ENCODE data around the gene ZNF587B. TPM values are rescaled to one million over a fixed set of nuclear protein-coding genes. Genes with fewer than 3 reads are reported as not detected.
"Not testable (repeated sequence)": the region's sequence is repeated elsewhere in the genome, so short reads cannot be mapped to it uniquely, and the experiment has no call there.

Gene ZNF587B
- total RNA-seq, 1 donor from 2014 or later = 17.9 TPM

DNA sequence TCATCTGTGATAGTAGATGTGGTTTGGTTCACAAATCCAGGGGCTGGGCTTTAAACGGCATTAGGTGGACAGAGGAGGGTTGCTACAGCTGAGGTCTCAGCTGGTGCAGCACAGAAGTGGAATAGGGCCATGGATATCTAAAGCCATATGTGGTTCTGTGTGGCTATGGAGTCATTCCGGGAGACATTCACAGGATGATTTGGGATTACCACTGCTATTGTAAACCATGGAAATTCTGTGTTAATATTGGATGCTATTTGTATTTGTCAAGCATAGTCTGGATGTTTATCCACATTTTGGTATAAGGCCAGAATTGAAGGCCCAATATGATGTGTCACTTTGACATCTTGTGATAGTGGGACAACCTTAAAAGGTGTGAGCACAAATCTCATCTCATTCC, 6.9 kb upstream of the ZNF587B start:
- H3K27me3 ChIP-seq (ENCODE audit: insufficient read depth, low read length); H3K27ac Mint-ChIP-seq (ENCODE audit: unreplicated experiment); H3K4me1 ChIP-seq (ENCODE audit: insufficient read depth, low read length); H3K9ac ChIP-seq (ENCODE audit: low read length); H3K36me3 ChIP-seq (ENCODE audit: insufficient read depth, low read length); FAIRE-seq; H3K27ac ChIP-seq (ENCODE audit: low read depth, low read length); H2AFZ ChIP-seq (ENCODE audit: low read depth, low read length); H3K27me3 Mint-ChIP-seq (ENCODE audit: low read depth, unreplicated experiment); H3K4me3 Mint-ChIP-seq (ENCODE audit: unreplicated experiment); H3K9me3 ChIP-seq (ENCODE audit: insufficient read depth, low read depth, low read length); H3K4me3 ChIP-seq (ENCODE audit: insufficient read depth, low read depth, low read length); DNase-seq (ENCODE audit: low read depth); H3K4me2 ChIP-seq (ENCODE audit: low read length); H3K9me3 Mint-ChIP-seq (ENCODE audit: unreplicated experiment): not testable (repeated sequence)
- Mint-ChIP-seq H3K36me3 (ENCODE audit: low read depth, unreplicated experiment) (peaks cover 14% of the 10 kb centered on the region), H3K4me1 (ENCODE audit: low read depth, unreplicated experiment) (peaks cover 22% of the 10 kb centered on the region)
- Histone ChIP-seq H3K79me2 (ENCODE audit: insufficient read depth, low read length) (peaks cover 84% of the 10 kb centered on the region), H4K20me1 (ENCODE audit: insufficient read depth, low read length) (peaks cover 44% of the 10 kb centered on the region)

DNA sequence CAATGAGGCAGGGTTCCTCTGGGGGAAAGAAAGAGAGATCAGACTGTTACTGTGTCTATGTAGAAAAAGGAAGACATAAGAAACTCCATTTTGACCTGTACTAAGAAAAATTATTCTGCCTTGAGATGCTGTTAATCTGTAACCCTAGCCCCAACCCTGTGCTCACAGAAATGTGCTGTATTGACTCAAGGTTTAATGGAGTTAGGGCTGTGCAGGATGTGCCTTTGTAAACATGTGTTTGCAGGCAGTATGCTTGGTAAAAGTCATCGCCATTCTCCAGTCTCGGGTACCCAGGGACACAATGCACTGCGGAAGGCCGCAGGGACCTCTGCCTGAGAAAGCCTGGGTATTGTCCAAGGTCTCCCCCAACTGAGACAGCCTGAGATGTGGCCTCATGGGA, 6.5 kb upstream of the ZNF587B start:
- H3K9me3 Mint-ChIP-seq (ENCODE audit: unreplicated experiment); H3K27ac ChIP-seq (ENCODE audit: low read depth, low read length); H3K36me3 ChIP-seq (ENCODE audit: insufficient read depth, low read length); H3K4me3 Mint-ChIP-seq (ENCODE audit: unreplicated experiment); H3K4me2 ChIP-seq (ENCODE audit: low read length); H3K27ac Mint-ChIP-seq (ENCODE audit: unreplicated experiment); DNase-seq (ENCODE audit: low read depth); H3K27me3 Mint-ChIP-seq (ENCODE audit: low read depth, unreplicated experiment); H3K27me3 ChIP-seq (ENCODE audit: insufficient read depth, low read length); H3K4me3 ChIP-seq (ENCODE audit: insufficient read depth, low read depth, low read length); H2AFZ ChIP-seq (ENCODE audit: low read depth, low read length); H3K9me3 ChIP-seq (ENCODE audit: insufficient read depth, low read depth, low read length); H3K4me1 ChIP-seq (ENCODE audit: insufficient read depth, low read length); FAIRE-seq; H3K9ac ChIP-seq (ENCODE audit: low read length): not testable (repeated sequence)
- Mint-ChIP-seq H3K4me1 (ENCODE audit: low read depth, unreplicated experiment) (peaks cover 22% of the 10 kb centered on the region), H3K36me3 (ENCODE audit: low read depth, unreplicated experiment) (peaks cover 14% of the 10 kb centered on the region)
- peaks cover 89% of the 10 kb centered on the region for H3K79me2 ChIP-seq (ENCODE audit: insufficient read depth, low read length)
- H4K20me1 ChIP-seq (ENCODE audit: insufficient read depth, low read length) = peaks cover 45% of the 10 kb centered on the region

DNA sequence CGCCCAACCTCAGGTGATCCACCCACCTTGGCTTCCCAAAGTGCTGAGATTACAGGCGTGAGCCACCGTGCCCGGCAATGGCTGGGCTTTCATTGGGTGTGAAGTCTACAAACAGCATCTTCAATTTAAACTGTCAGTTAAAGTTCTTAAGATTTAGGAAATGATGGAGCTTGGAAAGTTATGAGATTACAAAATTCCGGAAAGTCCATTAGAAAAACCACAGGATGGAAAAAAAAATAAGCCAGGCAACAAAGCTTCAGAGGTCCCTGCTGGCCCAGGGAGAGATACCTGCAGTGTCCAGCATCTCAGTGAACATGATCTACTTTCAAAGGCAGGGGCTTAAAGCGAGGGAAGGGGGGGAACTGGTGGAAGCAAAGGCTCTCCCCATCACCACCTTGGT, 4.6 kb upstream of the ZNF587B start:
- no peak overlapping the region for H3K9ac ChIP-seq (ENCODE audit: low read length)
- no peak for DNase-seq (ENCODE audit: low read depth)
- H3K4me3 Mint-ChIP-seq (ENCODE audit: unreplicated experiment) = no peak overlapping the region
- no peak overlapping the region for H3K4me3 ChIP-seq (ENCODE audit: insufficient read depth, low read depth, low read length)
- H3K4me2 ChIP-seq (ENCODE audit: low read length) = no peak overlapping the region
- no peaks in the 10 kb centered on the region for H3K9me3 Mint-ChIP-seq (ENCODE audit: unreplicated experiment)
- no peaks in the 10 kb centered on the region for H3K27me3 ChIP-seq (ENCODE audit: insufficient read depth, low read length)
- no peak for FAIRE-seq
- no peak overlapping the region for H3K27ac Mint-ChIP-seq (ENCODE audit: unreplicated experiment)
- H3K27ac ChIP-seq (ENCODE audit: low read depth, low read length) = no peak overlapping the region
- H3K4me1 ChIP-seq (ENCODE audit: insufficient read depth, low read length) = peaks cover 4% of the 10 kb centered on the region
- H3K36me3 ChIP-seq (ENCODE audit: insufficient read depth, low read length) = peaks cover 5% of the 10 kb centered on the region
- no peak overlapping the region for H2AFZ ChIP-seq (ENCODE audit: low read depth, low read length)
- no peaks in the 10 kb centered on the region for H3K27me3 Mint-ChIP-seq (ENCODE audit: low read depth, unreplicated experiment)
- no peak for TF ChIP-seq EZH2 (IDR thresholded peaks at IDR 0.05; ENCODE audit: insufficient read depth, low read length)
- TF ChIP-seq, protein P1, sequence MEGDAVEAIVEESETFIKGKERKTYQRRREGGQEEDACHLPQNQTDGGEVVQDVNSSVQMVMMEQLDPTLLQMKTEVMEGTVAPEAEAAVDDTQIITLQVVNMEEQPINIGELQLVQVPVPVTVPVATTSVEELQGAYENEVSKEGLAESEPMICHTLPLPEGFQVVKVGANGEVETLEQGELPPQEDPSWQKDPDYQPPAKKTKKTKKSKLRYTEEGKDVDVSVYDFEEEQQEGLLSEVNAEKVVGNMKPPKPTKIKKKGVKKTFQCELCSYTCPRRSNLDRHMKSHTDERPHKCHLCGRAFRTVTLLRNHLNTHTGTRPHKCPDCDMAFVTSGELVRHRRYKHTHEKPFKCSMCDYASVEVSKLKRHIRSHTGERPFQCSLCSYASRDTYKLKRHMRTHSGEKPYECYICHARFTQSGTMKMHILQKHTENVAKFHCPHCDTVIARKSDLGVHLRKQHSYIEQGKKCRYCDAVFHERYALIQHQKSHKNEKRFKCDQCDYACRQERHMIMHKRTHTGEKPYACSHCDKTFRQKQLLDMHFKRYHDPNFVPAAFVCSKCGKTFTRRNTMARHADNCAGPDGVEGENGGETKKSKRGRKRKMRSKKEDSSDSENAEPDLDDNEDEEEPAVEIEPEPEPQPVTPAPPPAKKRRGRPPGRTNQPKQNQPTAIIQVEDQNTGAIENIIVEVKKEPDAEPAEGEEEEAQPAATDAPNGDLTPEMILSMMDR (IDR thresholded peaks at IDR 0.05; ENCODE audit: insufficient read depth, low read depth, low read length) = no peak
- H3K4me1 Mint-ChIP-seq (ENCODE audit: low read depth, unreplicated experiment) = peaks cover 33% of the 10 kb centered on the region
- H3K9me3 ChIP-seq (ENCODE audit: insufficient read depth, low read depth, low read length) = no peaks in the 10 kb centered on the region
- peaks cover 92% of the 10 kb centered on the region for H3K79me2 ChIP-seq (ENCODE audit: insufficient read depth, low read length)
- peaks cover 20% of the 10 kb centered on the region for H3K36me3 Mint-ChIP-seq (ENCODE audit: low read depth, unreplicated experiment)
- H4K20me1 ChIP-seq (ENCODE audit: insufficient read depth, low read length) = peaks cover 52% of the 10 kb centered on the region

DNA sequence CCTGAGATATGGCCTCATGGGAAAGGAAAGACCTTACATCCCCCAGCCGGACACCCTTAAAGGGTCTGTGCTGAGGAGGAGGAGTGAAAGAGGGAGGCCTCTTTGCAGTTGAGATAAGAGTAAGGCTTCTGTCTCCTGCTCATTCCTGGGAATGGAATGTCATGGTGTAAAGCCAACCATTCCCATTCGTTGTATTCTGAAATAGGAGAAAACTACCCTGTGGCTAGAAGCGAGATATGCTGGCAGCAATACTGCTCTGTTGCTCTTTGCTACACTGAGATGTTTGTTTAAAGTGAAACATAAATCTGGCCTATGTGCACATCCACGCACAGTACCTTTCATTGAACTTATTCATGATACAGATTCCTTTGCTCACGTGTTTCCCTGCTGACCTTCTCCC, 783 bp upstream of the ZNF587B start:
- H3K36me3 ChIP-seq (ENCODE audit: insufficient read depth, low read length) = peaks cover 2% of the 10 kb centered on the region
- Mint-ChIP-seq H3K27me3 (ENCODE audit: low read depth, unreplicated experiment) (no peaks in the 10 kb centered on the region), H3K4me3 (ENCODE audit: unreplicated experiment) (peak overlapping the region; percentile 87), H3K36me3 (ENCODE audit: low read depth, unreplicated experiment) (peaks cover 13% of the 10 kb centered on the region), H3K4me1 (ENCODE audit: low read depth, unreplicated experiment) (peaks cover 29% of the 10 kb centered on the region), H3K27ac (ENCODE audit: unreplicated experiment) (peak overlapping the region; percentile 87), H3K9me3 (ENCODE audit: unreplicated experiment) (no peaks in the 10 kb centered on the region)
- peaks cover 78% of the 10 kb centered on the region for H3K79me2 ChIP-seq (ENCODE audit: insufficient read depth, low read length)
- no peaks in the 10 kb centered on the region for H3K9me3 ChIP-seq (ENCODE audit: insufficient read depth, low read depth, low read length)
- H3K9ac ChIP-seq (ENCODE audit: low read length) = no peak overlapping the region
- no peak overlapping the region for H3K27ac ChIP-seq (ENCODE audit: low read depth, low read length)
- H3K27me3 ChIP-seq (ENCODE audit: insufficient read depth, low read length) = no peaks in the 10 kb centered on the region
- no peak for TF ChIP-seq EZH2 (IDR thresholded peaks at IDR 0.05; ENCODE audit: insufficient read depth, low read length)
- TF ChIP-seq, protein P1 (IDR thresholded peaks at IDR 0.05; ENCODE audit: insufficient read depth, low read depth, low read length) = no peak
- DNase-seq (ENCODE audit: low read depth) (peak; percentile 41), FAIRE-seq (no peak)
- H3K4me2 ChIP-seq (ENCODE audit: low read length) = peak overlapping the region; percentile 84
- no peak overlapping the region for H3K4me3 ChIP-seq (ENCODE audit: insufficient read depth, low read depth, low read length)
- peaks cover 42% of the 10 kb centered on the region for H4K20me1 ChIP-seq (ENCODE audit: insufficient read depth, low read length)
- no peaks in the 10 kb centered on the region for H3K4me1 ChIP-seq (ENCODE audit: insufficient read depth, low read length)
- H2AFZ ChIP-seq (ENCODE audit: low read depth, low read length) = no peak overlapping the region

DNA sequence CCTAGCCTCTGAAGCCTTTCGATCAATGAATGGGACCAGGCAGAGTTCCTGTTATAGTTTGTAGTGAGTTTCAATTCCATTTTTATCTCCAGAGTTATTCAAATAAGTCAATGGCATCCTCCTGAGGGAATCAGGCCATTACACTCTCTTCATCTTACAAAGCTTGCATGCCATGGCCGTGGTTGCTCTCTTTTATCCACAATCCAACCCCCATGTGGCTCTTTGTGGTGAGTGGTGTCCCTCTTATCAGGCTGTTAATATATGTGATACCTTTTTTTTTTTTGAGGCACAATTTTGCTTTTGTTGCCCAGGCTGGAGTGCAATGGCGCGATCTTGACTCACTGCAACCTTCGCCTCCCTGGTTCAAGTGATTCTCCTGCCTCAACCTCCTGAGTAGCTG, 6.9 kb downstream of the ZNF587B start:
- H3K4me1 Mint-ChIP-seq (ENCODE audit: low read depth, unreplicated experiment) = peaks cover 27% of the 10 kb centered on the region
- not testable (repeated sequence) for H2AFZ ChIP-seq (ENCODE audit: low read depth, low read length); H3K9me3 ChIP-seq (ENCODE audit: insufficient read depth, low read depth, low read length); H3K4me2 ChIP-seq (ENCODE audit: low read length); H3K4me1 ChIP-seq (ENCODE audit: insufficient read depth, low read length); DNase-seq (ENCODE audit: low read depth); H3K27me3 ChIP-seq (ENCODE audit: insufficient read depth, low read length); H3K9ac ChIP-seq (ENCODE audit: low read length); H3K4me3 Mint-ChIP-seq (ENCODE audit: unreplicated experiment); H3K9me3 Mint-ChIP-seq (ENCODE audit: unreplicated experiment); H3K27me3 Mint-ChIP-seq (ENCODE audit: low read depth, unreplicated experiment); FAIRE-seq; H3K4me3 ChIP-seq (ENCODE audit: insufficient read depth, low read depth, low read length); H3K27ac ChIP-seq (ENCODE audit: low read depth, low read length); H3K27ac Mint-ChIP-seq (ENCODE audit: unreplicated experiment)
- H3K79me2 ChIP-seq (ENCODE audit: insufficient read depth, low read length) = peaks cover 61% of the 10 kb centered on the region
- H4K20me1 ChIP-seq (ENCODE audit: insufficient read depth, low read length) = peaks cover 38% of the 10 kb centered on the region
- H3K36me3 Mint-ChIP-seq (ENCODE audit: low read depth, unreplicated experiment) = peaks cover 18% of the 10 kb centered on the region
- H3K36me3 ChIP-seq (ENCODE audit: insufficient read depth, low read length) = peaks cover 14% of the 10 kb centered on the region

Measured in astrocyte (in vitro differentiated cells and primary cell).